GM19035 (cell line): ENCODE data around the gene TTC31.
"Not testable (repeated sequence)": the region's sequence is repeated elsewhere in the genome, so short reads cannot be mapped to it uniquely, and the experiment has no call there.

ENCODE experiments used
- ATAC-seq: cut with Tn5 transposase; IDR thresholded peaks from one replicate; pipeline ENCODE4 v1.9.1; 2021; ENCODE audit not compliant: unreplicated experiment

The TTC31 gene

DNA sequence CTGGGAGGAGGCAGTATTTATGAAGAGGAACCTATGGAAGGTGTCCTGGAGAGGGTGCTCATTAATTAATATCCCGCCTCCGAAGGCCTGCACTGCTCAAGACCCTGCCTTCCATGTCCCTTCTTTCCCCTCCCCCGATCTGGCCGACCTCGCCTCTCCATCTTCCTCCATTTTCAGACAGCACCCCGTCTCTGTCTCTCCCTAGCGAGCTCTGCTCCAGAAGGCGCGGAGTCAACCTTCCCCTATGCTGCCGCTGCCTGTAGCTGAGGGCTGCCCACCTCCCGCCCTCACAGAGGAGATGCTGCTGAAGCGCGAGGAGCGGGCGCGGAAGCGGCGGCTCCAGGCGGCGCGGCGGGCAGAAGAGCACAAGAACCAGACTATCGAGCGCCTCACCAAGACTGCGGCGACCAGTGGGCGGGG lies 25.7 kb upstream of the TTC31 start:
- no peak for ATAC-seq

DNA sequence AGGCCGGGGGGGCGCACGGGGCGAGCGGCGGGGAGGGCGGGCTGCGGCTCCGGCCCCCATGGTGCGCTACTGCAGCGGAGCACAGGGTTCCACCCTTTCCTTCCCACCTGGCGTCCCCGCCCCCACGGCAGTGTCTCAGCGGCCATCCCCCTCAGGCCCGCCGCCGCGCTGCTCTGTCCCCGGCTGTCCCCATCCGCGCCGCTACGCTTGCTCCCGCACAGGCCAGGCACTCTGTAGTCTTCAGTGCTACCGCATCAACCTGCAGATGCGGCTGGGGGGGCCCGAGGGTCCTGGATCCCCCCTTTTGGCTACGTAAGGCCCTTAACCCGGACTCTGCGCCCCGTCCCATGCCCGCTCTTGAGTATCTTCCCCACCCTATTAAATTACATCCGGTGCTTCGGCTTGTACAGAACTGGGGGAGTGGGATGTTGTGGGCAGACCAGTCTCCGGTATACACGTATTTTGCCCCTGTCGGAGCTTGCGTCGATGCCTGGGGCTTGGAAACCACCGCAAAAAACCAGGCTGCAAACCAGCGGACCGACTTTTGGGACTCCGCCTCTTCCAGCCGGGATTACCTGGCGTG lies 25.2 kb upstream of the TTC31 start:
- peak; percentile 37 for ATAC-seq

DNA sequence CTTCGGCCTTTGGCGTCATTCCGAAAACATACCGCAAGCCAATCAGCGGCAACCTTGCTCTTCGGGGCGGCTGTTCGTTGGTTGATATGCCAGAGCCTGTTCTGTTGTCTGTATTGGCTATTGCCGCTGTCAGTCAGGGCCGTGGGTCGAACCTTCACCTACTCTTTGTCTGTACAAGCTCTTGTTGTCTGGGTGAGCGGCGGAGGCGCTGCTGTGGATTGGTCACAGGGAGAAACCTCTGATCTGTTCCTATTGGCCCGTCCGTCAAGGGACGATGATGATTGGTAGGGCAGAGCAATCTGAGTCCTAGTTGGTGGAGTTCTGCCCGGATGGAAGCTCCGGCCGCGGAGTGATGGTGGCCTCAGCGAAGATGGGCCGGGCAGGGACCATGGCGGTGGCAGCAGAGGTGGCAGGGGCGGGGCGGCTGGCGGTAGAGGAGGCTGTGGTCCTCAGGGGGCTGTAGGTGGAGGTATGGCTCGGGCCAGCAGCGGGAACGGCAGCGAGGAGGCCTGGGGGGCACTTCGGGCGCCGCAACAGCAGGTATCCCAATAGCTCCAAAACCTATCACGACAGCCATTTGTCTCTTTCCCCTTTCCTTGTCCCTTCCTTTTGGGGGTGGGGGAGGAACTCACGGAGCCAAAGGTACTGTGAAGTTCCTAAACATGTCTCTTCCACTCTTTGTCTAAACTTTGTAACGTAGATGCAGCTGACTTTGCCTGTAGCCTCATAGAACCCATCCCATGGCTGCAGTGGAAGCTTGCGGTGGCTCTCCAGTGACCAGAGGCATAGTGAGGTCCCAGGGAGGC lies 24.5 kb upstream of the TTC31 start, which contains the start of gene WBP1:
WBP1 (plus strand) TSS at position 307 of the 806 bp plus-strand sequence; CDS start at position 472, 165 bp downstream.
- peak; percentile 76 for ATAC-seq

DNA sequence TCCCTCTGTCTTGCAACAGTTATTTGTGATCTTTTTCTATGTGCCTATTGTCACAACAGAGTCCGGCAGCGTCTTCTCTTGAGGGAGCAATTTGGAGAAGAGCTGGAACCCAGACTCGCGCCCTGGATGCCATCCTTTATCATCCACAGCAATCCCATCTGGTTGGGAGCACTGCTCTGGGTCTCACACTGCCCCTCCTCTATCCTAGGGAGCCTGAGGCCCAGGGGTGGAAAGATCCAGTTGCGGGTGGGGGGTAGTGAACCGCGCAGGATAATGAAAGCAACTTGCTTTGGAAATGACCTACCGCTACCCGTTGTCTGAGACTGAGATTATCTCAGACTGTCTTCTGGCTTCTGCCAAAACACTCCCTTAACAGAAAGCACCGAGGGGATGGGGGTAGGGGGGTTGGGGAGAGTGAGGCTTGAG lies 23.9 kb upstream of the TTC31 start:
- ATAC-seq: no peak

DNA sequence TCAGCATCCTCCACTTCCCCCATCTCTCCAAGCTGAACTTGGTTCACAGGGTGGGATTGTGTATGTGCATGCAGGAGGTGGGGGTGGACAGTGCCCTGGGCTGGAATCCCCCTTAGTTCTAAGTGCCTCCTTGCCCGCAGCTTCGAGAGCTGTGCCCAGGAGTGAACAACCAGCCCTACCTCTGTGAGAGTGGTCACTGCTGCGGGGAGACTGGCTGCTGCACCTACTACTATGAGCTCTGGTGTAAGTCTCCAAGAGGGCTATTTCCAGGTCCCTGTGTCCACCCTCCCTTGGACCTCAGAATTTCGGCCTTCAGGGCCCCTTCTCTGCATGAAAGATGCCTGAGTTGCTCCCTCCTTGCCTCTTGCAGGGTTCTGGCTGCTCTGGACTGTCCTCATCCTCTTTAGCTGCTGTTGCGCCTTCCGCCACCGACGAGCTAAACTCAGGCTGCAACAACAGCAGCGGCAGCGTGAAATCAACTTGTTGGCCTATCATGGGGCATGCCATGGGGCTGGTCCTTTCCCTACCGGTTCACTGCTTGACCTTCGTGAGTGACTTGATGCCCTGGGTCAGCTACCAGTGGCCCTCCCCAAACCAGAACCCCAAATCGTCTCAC lies 23.3 kb upstream of the TTC31 start:
- ATAC-seq: not testable (repeated sequence)

DNA sequence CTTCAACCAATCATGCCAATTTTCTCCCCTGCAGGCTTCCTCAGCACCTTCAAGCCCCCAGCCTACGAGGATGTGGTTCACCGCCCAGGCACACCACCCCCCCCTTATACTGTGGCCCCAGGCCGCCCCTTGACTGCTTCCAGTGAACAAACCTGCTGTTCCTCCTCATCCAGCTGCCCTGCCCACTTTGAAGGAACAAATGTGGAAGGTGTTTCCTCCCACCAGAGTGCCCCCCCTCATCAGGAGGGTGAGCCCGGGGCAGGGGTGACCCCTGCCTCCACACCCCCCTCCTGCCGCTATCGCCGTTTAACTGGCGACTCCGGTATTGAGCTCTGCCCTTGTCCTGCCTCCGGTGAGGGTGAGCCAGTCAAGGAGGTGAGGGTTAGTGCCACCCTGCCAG lies 22.7 kb upstream of the TTC31 start:
- not testable (repeated sequence) for ATAC-seq

DNA sequence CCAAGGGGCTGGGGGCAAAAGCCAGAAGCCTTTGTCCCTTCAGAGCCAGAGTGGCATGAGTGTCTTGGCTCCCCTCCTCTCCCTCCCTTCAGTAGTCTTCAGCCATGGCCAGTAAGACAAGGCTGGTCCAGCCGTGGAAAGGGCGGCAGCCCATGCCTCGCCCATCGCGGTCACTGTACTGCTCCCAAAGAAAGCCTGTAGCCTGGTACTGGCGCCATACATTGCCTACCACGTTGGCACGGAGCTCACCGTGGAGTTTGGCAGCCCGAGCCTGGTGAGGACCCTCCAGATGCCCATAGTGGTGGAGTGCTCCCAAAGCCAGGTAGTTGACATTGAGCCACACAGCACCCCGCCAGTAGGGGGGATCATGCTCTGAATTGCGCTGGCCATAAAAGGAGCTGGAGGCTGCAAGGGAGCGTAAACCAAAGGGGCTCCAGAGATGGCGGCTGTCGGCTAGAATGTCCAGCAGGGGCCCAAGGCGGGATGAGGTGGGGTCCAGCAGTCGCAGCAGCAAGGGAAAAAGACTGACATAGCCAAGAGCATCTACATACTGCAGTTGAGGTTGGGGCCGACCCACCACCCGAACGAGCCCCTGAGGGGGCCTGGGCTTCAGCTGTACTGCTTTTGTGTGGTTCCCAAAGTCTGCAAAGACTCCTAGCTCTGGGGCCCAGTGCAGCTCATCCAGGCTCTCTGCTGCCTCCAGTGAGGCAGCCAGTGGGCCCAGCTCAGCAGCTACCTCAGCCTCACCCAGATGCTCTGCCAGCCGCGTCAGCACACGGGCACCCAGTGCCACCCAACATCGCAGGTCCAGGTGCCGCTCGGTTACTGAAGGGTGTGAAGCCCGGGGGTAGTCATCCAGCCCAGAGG lies 21.5 kb upstream of the TTC31 start:
- ATAC-seq: no peak

DNA sequence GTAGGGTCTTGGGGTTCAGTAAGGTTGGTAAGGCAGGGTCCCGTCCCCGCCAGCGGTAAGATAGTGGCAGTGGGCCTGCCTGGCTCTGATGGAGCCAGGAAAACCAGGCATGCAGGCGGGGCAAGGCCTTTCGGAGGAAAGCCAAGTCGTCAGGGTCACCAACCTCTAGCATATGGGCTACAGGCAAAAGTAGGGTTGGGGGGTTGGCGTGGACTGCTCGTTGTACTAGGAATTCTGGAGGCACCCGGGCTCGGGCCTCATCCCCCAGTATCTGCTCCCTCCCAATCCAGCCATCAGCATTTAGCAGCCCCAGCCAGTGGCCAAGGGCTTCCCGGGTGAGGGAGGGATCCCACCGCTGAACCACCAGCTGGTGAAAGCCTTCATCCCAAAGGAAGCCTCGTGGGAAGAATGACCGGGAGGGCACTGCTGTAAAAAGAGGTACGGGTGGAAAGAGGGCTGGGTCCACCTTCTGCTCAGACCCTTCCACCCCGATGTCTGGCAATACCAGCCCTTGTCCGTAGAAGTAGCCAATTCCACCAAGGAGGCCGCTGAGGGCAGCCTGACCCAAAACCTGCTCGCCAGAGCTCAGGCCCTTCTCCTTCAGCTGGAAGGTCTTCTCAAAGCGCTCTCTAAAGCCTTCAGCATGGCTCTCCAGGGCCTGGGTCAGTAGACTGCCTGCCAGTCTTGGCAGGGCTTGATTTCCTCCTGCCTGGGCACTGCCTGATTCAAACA lies 20.7 kb upstream of the TTC31 start:
- ATAC-seq: no peak

DNA sequence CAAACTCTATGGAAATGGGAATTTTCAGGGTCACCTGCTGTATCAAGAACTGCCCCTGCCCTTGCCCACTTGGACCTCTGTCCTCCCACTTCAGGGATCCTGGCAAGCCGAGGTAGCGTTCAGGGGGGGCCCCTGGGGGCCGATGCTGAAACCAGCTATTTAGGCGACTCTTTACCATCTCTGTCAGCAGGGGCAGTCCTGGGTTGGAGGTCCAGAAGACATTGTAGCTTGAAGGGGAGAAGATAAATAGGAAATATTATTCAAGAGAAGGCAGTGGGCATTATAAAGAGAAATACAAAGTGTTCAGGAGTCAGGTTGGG lies 20.1 kb upstream of the TTC31 start:
- ATAC-seq: no peak

DNA sequence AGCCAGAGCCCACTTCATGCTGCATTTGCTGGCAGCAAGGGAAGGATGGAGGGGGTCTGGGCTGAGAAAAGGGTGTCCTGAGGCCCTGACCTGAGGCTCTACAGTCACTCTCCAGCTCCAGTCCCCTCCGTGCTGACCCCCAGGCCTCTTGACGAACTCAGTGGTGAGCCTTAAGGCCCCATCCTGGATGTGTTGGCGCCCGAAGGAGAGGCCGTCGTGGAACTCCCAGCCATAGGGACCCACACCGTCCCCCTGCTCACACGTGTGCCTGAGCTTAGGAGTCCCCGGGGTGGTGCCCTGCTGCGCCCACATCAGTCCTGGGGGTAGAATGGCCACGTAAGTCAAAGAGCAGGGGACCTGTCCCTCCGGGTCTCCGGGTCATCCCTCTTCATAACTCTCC lies 18.5 kb upstream of the TTC31 start:
- no peak for ATAC-seq

DNA sequence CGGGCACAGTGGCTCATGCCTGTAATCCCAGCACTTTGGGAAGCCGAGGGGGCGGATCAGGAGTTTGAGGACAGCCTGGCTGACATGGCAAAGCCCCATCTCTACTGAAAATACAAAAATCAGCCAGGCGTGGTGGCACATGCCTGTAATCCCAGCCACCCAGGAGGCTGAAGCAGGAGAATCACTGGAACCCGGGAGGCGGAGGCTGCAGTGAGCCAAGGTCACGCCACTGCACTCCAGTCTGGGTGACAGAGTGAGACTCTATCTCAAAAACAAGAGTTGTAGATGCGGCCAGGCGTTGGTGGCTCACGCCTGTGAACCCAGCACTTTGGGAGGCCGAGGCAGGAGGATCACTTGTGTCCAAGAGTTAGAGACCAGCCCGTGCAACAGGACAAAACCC lies 12.1 kb upstream of the TTC31 start:
- ATAC-seq: not testable (repeated sequence)

DNA sequence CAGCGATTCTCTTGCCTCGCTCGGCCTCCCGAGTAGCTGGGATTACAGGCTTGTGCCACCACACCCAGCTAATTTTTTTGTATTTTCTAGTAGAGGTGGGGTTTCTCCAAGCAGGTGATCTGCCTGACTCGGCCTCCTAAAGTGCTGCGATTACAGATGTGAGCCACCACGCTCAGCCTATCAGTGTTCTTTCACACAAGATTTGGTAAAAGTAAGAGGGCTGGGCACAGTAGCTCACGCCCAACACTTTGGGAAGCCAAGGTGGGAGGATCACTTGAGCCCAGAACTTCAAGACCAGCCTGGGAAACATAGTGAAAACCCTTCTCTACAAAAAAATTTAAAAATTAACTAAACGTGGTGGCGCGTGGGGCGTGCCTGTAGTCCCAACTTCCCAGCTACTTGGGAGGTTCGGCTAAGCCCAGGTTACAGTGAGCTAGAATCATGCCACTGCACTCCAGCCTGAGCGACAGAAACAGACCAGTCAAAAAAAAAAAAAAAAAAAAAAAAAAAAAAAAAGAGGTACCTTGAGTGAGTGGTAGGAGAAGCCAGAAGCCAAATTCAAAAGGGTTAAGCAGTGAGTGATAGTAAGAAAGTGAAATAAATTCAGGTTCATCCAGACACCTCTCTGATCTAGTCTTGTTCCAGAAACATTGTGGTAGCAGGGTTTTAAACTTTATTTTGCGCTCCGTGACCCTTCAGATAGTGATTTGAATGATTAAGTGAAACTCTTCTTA lies 11.4 kb upstream of the TTC31 start:
- ATAC-seq: no peak

DNA sequence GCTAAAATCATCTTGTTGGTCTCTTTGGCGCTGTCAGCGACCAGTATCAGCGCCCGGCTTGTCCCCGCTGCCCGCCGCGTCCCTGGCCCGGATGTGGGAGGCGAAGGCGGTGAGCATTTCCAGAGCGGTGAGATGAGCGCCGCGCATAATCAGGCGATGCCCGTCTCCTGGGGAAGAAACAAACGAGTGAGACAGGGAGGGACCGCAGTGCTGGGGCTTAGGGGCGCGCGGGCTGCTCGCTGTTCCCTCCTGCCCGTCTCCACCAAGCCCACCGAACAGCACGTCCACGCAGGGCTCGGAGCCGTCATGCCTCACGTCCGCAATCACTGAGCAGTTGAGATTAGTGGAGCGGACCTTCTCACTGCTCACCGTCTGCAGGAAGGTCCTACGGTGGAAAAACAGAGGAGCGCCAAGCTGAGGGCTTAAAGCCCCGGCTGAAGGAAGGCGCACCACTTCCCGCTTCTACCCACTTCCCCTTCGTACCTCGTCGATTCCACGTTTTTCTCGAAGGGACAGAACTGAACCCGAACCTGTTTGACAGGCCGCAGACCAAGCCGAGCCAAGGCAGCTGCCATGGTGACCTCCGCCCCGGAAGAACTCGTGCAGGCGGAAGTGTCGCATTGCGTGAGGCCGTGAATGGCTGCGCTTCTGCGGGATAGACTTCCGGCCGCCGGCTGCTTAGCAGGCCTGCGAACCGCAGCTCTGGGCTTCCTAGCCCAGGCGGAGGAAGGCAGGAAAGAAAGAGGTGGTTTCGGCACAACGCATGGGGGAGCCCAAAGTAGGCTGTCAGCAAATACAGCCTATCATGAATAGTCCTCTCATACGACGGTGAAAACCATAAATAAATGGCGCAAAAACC lies 10.6 kb upstream of the TTC31 start, which contains the start of gene MRPL53:
MRPL53 (minus strand) TSS at position 595 of the 859 bp plus-strand sequence; CDS start at position 575, 20 bp downstream.
- ATAC-seq: peak; percentile 93

DNA sequence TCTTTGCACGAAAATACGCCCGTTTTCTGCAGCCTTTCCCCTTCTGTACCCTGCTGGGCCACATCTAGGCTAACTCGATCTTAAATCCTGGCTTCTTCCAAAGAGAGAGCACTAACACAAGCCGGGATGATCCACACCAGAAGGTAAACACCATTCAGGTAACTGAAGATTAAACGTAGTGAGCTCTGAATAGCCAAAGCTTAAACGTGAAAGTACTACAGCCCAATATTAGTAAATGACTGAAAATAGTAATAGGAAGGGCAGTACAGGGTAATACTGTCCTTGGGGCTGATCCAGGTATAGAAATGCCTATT lies 10.0 kb upstream of the TTC31 start:
- no peak for ATAC-seq

DNA sequence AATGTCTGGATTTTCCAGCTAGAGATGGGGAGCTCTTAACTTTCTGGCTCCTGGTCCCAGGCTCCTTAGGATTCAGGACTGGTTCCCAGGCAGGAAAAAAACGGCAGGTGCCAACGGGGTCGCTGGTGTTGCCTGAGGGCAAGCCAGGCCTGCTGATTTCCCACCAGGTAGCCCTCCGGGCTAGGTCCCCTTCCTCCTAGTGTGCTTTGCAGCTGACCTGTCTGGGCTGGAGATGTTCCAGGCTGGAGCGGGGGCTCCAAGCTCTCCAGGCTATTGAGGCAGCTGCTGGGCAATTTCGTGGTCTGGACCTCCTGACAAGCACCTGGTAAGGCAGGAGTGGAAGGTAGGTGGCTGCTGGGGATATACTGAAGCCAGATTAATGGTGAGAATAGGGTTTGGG lies 8.4 kb upstream of the TTC31 start:
- ATAC-seq: no peak

DNA sequence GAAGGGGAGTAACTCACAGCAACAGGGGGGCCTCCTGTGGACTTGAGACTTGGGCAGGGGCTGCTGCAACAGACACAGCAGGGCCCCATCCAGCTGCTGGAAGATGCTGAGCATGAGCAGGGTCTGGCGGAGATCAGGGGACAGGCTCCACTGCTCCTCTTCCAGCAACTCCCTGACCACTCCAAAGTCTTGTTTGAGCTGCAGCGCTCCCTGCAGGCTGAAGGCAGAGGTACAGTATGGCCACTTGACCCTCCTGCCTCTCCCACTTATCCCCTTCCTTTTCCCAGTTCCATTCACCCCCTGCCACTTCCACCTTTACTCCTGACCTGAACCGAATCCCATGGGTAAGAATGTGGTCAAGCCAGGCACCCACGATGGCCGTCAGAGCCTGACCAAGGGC lies 8.0 kb upstream of the TTC31 start:
- ATAC-seq: no peak

DNA sequence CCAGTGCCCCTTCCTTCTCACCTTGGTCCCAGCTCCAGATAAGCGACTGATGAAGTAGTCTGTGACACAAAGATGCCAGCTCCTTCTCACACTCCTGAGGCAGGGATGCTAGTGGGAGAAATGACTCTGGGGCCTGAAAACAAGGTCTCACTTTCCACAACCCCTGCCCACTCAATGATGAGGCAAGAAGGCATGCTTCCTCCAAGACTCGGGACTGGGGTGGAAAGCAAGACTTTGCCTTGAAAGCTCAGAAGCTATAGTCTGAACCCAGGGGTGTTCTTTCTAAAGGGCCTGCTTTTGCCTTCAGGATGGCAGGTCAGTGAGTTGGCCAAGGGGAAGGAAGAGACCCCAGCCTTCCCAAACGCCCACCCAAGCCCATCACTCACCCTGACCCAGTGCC lies 1.4 kb upstream of the TTC31 start:
- ATAC-seq: no peak

DNA sequence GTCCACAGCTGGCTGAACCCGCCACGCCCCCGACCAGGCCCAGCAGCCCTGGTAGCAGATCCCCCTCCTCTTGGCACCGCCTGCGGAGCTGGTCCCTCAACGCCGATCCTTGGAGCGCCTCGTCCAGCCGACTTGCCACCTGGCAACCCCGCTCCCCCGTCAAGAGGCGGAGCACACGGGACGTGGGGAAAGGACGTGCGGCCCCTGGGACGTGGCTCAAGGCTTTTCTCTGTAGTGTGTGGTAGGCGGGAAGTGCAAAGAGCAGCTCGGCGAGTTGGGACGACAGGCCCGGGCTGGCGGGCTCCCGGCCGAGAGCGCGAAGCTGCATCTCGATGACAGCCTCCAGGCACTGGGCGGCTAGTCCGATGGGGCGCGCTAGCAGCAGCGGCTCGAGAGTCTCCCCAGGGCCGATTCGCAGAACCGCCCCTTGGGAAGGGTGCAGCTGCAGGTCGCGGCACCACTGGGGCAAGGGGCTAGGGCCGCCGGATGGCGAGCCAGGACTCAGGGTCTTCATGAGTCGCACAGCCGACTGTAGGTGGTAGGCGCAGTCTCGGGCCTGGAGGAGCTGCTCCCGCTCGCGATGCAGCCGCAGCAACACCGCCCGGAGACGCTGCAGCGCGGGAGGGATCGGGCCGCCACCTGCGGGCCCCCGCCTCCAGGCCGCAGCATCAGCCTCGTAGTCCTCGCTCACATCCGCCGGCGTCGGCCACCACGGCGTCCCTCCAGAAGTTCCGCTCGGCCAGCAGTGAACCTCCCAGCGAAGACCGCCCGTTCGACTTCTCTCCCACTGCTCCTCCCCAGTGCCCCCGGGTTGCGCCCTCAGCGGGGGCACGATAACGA lies 700 bp upstream of the TTC31 start:
- ATAC-seq: peak; percentile 38
